ENCODE results near the gene STK11.

The STK11 gene

GRCh38 chr19:1251330-1252220 lies 46.0 kb downstream of the STK11 start:
- peak; percentile 70 for DNase-seq

GRCh38 chr19:1252221-1252820 lies 46.7 kb downstream of the STK11 start:
- no peak for DNase-seq

GRCh38 chr19:1252821-1253513 lies 47.4 kb downstream of the STK11 start:
- DNase-seq: peak; percentile 79

GRCh38 chr19:1253514-1254080 lies 48.0 kb downstream of the STK11 start:
- no peak for DNase-seq

GRCh38 chr19:1254081-1254527 lies 48.5 kb downstream of the STK11 start:
- no peak for DNase-seq

GRCh38 chr19:1254530-1255185 lies 49.1 kb downstream of the STK11 start:
- no peak for DNase-seq

- DNase-seq: no peak
These were observed 49.9 kb downstream of the STK11 start for GRCh38 chr19:1255186-1256161.

GRCh38 chr19:1256646-1257474 lies 51.3 kb downstream of the STK11 start:
- DNase-seq: no peak

- DNase-seq: no peak
These were observed 52.0 kb downstream of the STK11 start for GRCh38 chr19:1257475-1258162.

- DNase-seq: no peak
These were observed 52.5 kb downstream of the STK11 start for GRCh38 chr19:1258163-1258492.

- DNase-seq: no peak
These were observed 53.2 kb downstream of the STK11 start for GRCh38 chr19:1258707-1259205.

- DNase-seq: peak; percentile 77
These were observed 53.8 kb downstream of the STK11 start for GRCh38 chr19:1259206-1259875.

- no peak for DNase-seq
These were observed 54.5 kb downstream of the STK11 start for GRCh38 chr19:1259876-1260748.

GRCh38 chr19:1260749-1261537 lies 55.4 kb downstream of the STK11 start:
- peak; percentile 99 for DNase-seq

- no peak for DNase-seq
These were observed 55.9 kb downstream of the STK11 start for GRCh38 chr19:1261538-1261797.

GRCh38 chr19:1261798-1262622 lies 56.4 kb downstream of the STK11 start:
- DNase-seq: peak; percentile 55

GRCh38 chr19:1262623-1263123 lies 57.1 kb downstream of the STK11 start:
- DNase-seq: no peak

Measured in activated T-cell treated with anti-CD3 and anti-CD28 coated beads, Interleukin-2, amount 50 U/mL, for 1 hour (primary cell).